Gastroesophageal sphincter (tissue), 3 donors: ENCODE measurements around the gene SPATS2L.

Experiments used
- CTCF ChIP-seq, 4 experiments: fragments of 200-600 bp in 2 of 4; fragments of 450-650 bp in 2 of 4; sonication (generic) in 1 of 4; IDR thresholded peaks; one replicate each; pipeline ENCODE4 v1.5.1; 2017 to 2019; ENCODE audit warnings: antibody characterized with exemption in 4 of 4, mild to moderate bottlenecking in 2 of 4, moderate library complexity in 2 of 4
- EP300 ChIP-seq: sonication (generic); formaldehyde crosslinking; IDR thresholded peaks from one replicate; pipeline ENCODE4 v1.6.1; 2017; ENCODE audit warnings: antibody characterized with exemption, mild to moderate bottlenecking

- no peak for TF ChIP-seq CTCF (IDR thresholded peaks at IDR 0.05)
- TF ChIP-seq EP300, result no peak
These were observed 14.5 kb downstream of the SPATS2L start for GRCh38 chr2:200320991-200321390.
